H1 (cell line): ENCODE data around the gene SLC9A7. TPM values are rescaled to one million over a fixed set of nuclear protein-coding genes. Genes with fewer than 3 reads are reported as not detected.

Experiments used
- PHF8 ChIP-seq: fragments of 200-600 bp; sonication (generic); conservative IDR thresholded peaks from 2 replicates; pipeline ENCODE4 v1.7.1; 2012; ENCODE audit warnings: low read depth, mild to moderate bottlenecking, inconsistent platforms, low read length, moderate library complexity
- TAF1 ChIP-seq: IDR thresholded peaks from 2 replicates; pipeline ENCODE4 v1.6.1; 2011; ENCODE audit warnings: mild to moderate bottlenecking, low read depth, low read length
- polyA plus RNA-seq, 7 experiments: library from polyadenylated mRNA; depleted of rRNA in 3 of 7; stranded (reverse) in 5 of 7; unstranded in 2 of 7; fragments of >200 nt in 5 of 7; fragments of 200-250 nt in 2 of 7; gene quantifications; 1 replicate in 5 of 7; 2 replicates in 1 of 7; 4 replicates in 1 of 7; pipeline versions ENCODE4 v1.2.1 to v1.2.3, GENCODE V29; 2011 to 2013; ENCODE audit warnings: missing spikeins in 2 of 7, mixed read lengths in 2 of 7
- total RNA-seq: library from RNA; stranded (reverse); fragmentation: NEBNext Ultra II Directional; extraction: Animal tissue kit (Norgen Biotek cat#: 25700); gene quantifications from 2 replicates; pipeline ENCODE4 v1.2.1, GENCODE V29; 2021
- TF ChIP-seq, protein P1 (sequence below): fragments of 300-600 bp; sonication (generic); IDR thresholded peaks from 2 replicates; pipeline ENCODE4 v1.7.1; 2012; ENCODE audit warnings: low read length, moderate library complexity, mild to moderate bottlenecking, inconsistent platforms; ENCODE audit not compliant: insufficient replicate concordance

SLC9A7 gene
- total and polyA plus RNA-seq, 2 of the 8 experiments (the other 6 are each of a cell fraction or from before 2014, with no cell fraction given): 6.7 to 17.2 TPM

DNA sequence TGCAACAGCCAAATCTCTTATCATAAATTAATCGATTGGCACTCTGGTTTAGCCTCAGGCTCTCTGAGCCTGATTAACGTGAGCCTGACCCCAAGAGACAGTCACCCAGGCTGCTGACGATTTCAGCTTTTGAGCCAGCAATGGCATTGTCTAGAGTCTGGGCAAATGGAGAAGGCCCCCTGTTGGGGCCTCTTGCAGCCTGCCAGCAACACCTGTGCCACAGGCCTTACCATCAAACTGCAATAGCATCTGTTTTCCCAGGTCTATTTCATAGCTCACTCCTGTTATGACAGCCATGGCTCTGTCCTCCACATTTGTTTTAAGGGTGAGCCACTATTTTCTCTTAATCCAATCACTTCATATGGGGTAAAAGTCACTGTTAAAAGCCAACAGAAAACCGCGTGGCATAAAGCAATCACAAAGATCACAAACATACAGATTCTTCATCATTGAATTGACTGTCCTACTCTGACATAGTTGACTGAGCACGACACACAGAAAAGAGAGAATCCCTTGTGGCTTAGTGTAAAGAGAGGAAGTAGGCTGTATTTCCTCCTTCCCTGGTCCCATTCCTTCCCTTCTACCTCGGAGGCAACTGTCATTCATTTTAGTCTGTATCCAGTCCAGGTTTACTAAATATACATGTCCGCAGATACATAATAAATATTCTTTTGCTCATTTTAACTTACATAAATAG is 47.8 kb downstream of the SLC9A7 start (continued):
- no peak for TF ChIP-seq PHF8
- TF ChIP-seq TAF1: no peak
- TF ChIP-seq, protein P1, sequence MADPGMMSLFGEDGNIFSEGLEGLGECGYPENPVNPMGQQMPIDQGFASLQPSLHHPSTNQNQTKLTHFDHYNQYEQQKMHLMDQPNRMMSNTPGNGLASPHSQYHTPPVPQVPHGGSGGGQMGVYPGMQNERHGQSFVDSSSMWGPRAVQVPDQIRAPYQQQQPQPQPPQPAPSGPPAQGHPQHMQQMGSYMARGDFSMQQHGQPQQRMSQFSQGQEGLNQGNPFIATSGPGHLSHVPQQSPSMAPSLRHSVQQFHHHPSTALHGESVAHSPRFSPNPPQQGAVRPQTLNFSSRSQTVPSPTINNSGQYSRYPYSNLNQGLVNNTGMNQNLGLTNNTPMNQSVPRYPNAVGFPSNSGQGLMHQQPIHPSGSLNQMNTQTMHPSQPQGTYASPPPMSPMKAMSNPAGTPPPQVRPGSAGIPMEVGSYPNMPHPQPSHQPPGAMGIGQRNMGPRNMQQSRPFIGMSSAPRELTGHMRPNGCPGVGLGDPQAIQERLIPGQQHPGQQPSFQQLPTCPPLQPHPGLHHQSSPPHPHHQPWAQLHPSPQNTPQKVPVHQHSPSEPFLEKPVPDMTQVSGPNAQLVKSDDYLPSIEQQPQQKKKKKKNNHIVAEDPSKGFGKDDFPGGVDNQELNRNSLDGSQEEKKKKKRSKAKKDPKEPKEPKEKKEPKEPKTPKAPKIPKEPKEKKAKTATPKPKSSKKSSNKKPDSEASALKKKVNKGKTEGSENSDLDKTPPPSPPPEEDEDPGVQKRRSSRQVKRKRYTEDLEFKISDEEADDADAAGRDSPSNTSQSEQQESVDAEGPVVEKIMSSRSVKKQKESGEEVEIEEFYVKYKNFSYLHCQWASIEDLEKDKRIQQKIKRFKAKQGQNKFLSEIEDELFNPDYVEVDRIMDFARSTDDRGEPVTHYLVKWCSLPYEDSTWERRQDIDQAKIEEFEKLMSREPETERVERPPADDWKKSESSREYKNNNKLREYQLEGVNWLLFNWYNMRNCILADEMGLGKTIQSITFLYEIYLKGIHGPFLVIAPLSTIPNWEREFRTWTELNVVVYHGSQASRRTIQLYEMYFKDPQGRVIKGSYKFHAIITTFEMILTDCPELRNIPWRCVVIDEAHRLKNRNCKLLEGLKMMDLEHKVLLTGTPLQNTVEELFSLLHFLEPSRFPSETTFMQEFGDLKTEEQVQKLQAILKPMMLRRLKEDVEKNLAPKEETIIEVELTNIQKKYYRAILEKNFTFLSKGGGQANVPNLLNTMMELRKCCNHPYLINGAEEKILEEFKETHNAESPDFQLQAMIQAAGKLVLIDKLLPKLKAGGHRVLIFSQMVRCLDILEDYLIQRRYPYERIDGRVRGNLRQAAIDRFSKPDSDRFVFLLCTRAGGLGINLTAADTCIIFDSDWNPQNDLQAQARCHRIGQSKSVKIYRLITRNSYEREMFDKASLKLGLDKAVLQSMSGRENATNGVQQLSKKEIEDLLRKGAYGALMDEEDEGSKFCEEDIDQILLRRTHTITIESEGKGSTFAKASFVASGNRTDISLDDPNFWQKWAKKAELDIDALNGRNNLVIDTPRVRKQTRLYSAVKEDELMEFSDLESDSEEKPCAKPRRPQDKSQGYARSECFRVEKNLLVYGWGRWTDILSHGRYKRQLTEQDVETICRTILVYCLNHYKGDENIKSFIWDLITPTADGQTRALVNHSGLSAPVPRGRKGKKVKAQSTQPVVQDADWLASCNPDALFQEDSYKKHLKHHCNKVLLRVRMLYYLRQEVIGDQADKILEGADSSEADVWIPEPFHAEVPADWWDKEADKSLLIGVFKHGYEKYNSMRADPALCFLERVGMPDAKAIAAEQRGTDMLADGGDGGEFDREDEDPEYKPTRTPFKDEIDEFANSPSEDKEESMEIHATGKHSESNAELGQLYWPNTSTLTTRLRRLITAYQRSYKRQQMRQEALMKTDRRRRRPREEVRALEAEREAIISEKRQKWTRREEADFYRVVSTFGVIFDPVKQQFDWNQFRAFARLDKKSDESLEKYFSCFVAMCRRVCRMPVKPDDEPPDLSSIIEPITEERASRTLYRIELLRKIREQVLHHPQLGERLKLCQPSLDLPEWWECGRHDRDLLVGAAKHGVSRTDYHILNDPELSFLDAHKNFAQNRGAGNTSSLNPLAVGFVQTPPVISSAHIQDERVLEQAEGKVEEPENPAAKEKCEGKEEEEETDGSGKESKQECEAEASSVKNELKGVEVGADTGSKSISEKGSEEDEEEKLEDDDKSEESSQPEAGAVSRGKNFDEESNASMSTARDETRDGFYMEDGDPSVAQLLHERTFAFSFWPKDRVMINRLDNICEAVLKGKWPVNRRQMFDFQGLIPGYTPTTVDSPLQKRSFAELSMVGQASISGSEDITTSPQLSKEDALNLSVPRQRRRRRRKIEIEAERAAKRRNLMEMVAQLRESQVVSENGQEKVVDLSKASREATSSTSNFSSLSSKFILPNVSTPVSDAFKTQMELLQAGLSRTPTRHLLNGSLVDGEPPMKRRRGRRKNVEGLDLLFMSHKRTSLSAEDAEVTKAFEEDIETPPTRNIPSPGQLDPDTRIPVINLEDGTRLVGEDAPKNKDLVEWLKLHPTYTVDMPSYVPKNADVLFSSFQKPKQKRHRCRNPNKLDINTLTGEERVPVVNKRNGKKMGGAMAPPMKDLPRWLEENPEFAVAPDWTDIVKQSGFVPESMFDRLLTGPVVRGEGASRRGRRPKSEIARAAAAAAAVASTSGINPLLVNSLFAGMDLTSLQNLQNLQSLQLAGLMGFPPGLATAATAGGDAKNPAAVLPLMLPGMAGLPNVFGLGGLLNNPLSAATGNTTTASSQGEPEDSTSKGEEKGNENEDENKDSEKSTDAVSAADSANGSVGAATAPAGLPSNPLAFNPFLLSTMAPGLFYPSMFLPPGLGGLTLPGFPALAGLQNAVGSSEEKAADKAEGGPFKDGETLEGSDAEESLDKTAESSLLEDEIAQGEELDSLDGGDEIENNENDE: no peak
